Endometrial microvascular endothelial cells (primary cell): ENCODE results near the gene KCNK4. TPM values are rescaled to one million over a fixed set of nuclear protein-coding genes. Genes with fewer than 3 reads are reported as not detected.

Experiments used
- in situ Hi-C: cut with HindIII; loops from 2 replicates; pipeline ENCODE4 v1.10.0; 2017; ENCODE audit warnings: low sequenced_read_pairs, low pct_unique_long_range_greater_than_20kb; ENCODE audit errors: inconsistent ontology term
- total RNA-seq: library from RNA; depleted of rRNA; stranded (reverse); fragments of >200 nt; gene quantifications from one replicate; pipeline ENCODE4 v1.2.3, GENCODE V29; 2015; ENCODE audit errors: inconsistent ontology term

KCNK4 gene
- total RNA-seq, 1 donor from 2014 or later = not detected

- in situ Hi-C loops = no loop called here
Measured at GRCh38 chr11:64339286-64339685, 48.2 kb downstream of the KCNK4 start.

- in situ Hi-C loops = no loop called here
Measured at GRCh38 chr11:64339754-64340408, 48.8 kb downstream of the KCNK4 start, which contains the start of gene CCDC88B. TSS of gene CCDC88B (plus strand) at chr11:64340204. CDS start at chr11:64340267, 63 bp downstream.

GRCh38 chr11:64340671-64341335 lies 49.7 kb downstream of the KCNK4 start:
- in situ Hi-C loops = no loop called here

GRCh38 chr11:64341429-64341828 lies 50.3 kb downstream of the KCNK4 start:
- in situ Hi-C loops = no loop called here

- in situ Hi-C loops = no loop called here
Measured at GRCh38 chr11:64341851-64342791, 51.0 kb downstream of the KCNK4 start.

- in situ Hi-C loops = no loop called here
Measured at GRCh38 chr11:64342869-64343745, 52.0 kb downstream of the KCNK4 start.

GRCh38 chr11:64343767-64344559 lies 52.9 kb downstream of the KCNK4 start:
- in situ Hi-C loops = no loop called here

GRCh38 chr11:64344787-64345186 lies 53.7 kb downstream of the KCNK4 start:
- in situ Hi-C loops = no loop called here

GRCh38 chr11:64347193-64347867 lies 56.2 kb downstream of the KCNK4 start:
- in situ Hi-C loops = no loop called here

- in situ Hi-C loops = no loop called here
Measured at GRCh38 chr11:64348383-64349024, 57.4 kb downstream of the KCNK4 start.

GRCh38 chr11:64349025-64349387 lies 57.9 kb downstream of the KCNK4 start:
- in situ Hi-C loops = no loop called here

- in situ Hi-C loops = no loop called here
Measured at GRCh38 chr11:64349404-64349803, 58.3 kb downstream of the KCNK4 start.

Other genes with a start within 250 kb of the KCNK4 start
- 16.0 TPM for gene MACROD1, start 125.2 kb upstream of the KCNK4 start, total RNA-seq
- gene STIP1, start 105.1 kb upstream of the KCNK4 start, total RNA-seq = 303 TPM
- gene FERMT3, start 84.6 kb upstream of the KCNK4 start, total RNA-seq = 47.3 TPM
- gene TRPT1, start 65.1 kb upstream of the KCNK4 start, total RNA-seq = 120 TPM
- 61.4 TPM for gene NUDT22, start 65.0 kb upstream of the KCNK4 start, total RNA-seq
- 14.7 TPM for gene DNAJC4, start 60.8 kb upstream of the KCNK4 start, total RNA-seq
- gene VEGFB, start 56.7 kb upstream of the KCNK4 start, total RNA-seq = 44.2 TPM
- gene FKBP2, start 50.2 kb upstream of the KCNK4 start, total RNA-seq = 49.9 TPM
- 283 TPM for gene PPP1R14B, start 44.4 kb upstream of the KCNK4 start, total RNA-seq
- gene PLCB3, start 39.8 kb upstream of the KCNK4 start, total RNA-seq = 61.8 TPM
- 91.0 TPM for gene BAD, start 6.6 kb upstream of the KCNK4 start, total RNA-seq
- 26.8 TPM for gene GPR137, start 5.5 kb upstream of the KCNK4 start, total RNA-seq
- 3.5 TPM for gene CATSPERZ, start 9.1 kb downstream of the KCNK4 start, total RNA-seq
- gene ESRRA, start 14.2 kb downstream of the KCNK4 start, total RNA-seq = 44.8 TPM
- 256 TPM for gene TRMT112, start 26.3 kb downstream of the KCNK4 start, total RNA-seq
- 225 TPM for gene PRDX5, start 26.8 kb downstream of the KCNK4 start, total RNA-seq
- gene CCDC88B, start 48.9 kb downstream of the KCNK4 start, total RNA-seq = 8.5 TPM
- 69.0 TPM for gene RPS6KA4, start 67.9 kb downstream of the KCNK4 start, total RNA-seq